Cerebellar cortex (tissue), 1 donor: ENCODE results near the gene HAPSTR1.
A peak's percentile ranks its signal among the peaks of the same experiment; 100 is the strongest.
"Not testable (repeated sequence)": the region's sequence is repeated elsewhere in the genome, so short reads cannot be mapped to it uniquely, and the experiment has no call there.

Experiments
- DNase-seq: peaks from one replicate; pipeline ENCODE4 v3.0.0-alpha.2; 2015; ENCODE audit warnings: low spot score

Gene HAPSTR1

DNA sequence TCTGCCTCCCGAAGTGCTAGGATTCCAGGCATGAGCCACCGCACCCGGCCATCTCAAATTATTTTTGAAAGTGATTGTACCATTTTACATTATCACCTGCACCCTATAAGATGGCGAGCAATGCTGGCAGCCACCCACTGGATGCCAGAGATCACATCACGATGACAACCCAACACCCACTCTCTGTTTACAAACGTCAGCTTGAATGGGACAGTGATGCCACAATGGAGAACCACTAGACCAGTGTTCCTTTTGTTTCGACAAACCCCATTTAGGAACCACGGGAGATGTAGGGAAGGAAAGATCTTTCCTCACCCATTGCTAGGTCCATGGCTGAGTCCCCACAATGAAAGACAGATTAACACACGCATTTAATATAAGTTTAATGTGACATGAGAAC lies 20.1 kb upstream of the HAPSTR1 start:
- DNase-seq: no peak

DNA sequence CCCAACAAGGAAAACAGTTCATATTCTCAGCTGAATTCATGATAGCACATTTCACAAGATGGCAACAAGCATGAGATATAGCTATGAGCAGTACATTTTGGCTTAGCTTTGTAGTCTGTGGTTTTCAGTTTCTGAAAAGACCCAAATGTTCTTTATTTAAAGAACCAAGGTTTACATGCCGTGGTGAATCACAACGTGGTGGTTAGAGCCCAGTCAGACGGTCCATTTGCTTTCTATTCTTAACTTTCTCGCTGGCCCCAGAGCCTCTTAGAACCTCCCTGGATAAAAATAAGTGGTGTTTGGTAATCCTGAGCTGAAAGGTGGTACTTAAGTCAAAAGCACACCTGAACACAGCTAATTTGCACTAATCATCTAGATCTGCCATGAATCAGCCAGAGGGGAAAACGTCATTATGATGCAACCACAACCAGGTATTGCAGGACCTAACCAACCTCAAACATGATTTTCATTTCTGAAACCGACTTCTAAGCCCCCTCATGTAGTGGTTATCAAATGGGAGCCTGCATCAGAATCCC lies 18.6 kb upstream of the HAPSTR1 start:
- DNase-seq: no peak

DNA sequence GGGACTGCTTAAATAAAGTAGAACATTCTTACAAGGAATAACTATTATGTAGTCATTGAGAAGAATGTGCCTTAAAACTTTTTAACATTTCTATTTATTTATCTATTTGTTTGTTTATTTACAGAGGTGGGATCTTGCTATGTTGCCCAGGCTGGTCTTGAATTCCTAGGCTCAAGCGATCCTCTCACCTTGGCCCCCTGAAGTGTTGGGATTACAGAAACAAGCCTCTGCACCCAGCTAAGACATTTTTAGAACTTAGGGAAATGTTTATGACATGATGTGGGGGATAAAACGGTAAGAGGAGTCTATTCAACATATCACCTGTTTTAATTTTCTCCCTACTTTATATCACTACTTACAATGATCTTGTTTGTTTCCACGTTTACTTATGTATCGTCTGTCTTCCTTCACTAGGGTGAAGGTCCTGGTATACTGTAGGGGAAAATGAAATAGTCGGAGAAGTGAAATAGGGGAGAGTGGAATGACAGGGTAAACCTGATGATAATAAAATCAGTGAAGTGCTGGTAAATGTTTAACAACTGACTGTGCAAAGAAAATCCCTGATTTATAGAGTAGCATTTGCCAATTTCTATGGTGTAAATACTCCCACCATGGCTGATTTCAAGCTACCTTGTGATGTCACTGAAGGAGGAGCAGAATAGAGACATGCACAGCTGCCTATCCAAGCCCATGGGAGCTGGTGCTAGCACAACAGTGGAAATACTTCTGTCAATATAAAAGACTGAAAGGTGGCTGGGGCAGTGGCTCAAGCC lies 16.0 kb upstream of the HAPSTR1 start:
- DNase-seq: no peak

DNA sequence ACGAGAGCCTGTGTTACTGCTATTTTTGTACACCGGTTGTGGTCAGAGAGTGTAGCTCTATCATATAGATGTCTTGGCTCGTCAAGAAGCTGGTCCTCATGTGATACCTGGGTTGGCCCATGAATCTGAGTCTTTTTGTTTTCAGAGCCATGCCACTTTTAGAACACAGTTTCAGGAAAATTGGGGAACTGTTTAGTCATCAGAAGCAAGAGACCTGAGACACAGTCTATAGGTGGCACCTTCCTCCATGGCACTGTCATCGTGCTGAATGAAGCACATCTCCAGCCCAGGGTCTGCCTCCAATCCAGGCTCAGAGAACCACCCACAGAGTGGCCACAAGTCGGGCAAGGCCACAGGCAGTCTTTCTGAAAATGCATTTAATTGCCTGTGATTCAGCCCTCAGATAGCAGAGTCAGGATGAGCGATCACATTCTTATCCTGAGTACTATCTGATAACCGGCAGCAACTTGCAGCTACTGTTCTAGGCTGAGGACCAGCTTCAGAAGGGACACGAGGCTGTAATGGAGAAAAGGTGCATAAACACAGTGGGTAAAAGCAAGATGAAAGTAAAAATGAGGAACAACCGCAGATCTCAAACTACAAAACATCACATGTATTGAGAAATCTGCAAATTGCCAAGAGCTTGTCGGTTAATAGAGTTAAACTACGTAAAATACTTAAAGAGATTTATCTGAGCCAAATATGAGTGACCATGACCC lies 14.2 kb upstream of the HAPSTR1 start:
- DNase-seq: no peak

DNA sequence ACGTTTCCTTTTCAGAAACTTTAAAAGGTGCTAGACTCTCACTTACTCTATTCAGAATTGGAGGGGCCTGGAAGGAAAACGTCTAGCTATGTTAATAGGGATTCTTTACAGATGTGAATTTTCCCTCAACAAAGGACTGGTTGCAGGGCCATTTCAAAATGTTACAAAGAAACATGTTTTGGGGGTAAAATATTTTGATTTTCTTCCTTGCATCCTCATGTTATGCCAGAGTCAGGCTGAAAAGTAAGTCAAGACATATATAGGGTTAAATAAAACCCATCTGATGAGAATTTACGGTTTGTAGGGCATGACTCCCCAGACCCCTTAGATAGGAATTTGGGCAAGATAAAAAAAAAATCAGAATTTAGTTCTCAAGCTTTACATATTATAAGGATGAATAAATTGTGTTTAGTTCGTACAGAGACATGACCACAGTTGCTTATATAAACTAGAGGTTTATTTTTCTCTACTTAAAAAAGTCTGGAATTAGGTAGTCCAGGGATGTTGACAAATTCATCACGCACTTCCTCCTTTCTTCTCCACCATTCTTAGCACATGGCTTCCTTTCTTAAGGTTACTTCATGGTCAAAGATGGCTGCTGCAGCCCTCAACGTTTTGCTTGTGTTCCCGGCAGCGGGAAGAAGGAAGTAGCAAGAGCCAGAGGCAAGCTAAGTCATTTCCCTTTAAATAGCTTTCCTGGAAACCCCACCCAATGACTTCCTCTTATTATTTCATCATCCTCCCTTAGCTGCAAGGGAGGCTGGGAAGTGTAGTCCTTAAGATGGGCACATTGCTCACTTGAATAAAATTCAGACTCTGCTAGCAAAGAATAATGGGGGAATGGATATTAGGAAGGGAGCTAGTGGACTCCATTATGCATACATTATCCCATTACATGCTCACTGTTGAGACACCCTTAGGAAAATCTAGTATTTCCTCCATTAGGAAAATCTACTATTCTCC lies 12.7 kb upstream of the HAPSTR1 start:
- DNase-seq: peak; percentile 72

DNA sequence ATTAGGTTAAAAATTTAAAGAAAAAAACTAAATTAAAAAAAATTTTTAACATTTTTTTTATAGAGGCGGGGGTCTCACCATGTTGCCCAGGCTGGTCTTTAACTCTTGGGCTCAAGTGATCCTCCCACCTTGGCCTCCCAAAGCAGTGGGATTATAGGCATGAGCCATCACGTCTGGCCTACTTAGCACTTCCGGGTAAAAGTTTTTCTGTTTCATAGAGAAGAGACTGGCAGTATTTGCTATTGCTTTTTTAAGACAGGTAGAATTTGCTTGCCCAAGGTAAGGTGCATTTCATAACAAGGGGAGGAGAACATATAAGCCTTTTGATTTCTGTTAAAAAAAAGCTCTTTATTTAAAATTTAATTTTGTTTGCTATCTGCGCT lies 12.0 kb upstream of the HAPSTR1 start:
- DNase-seq: no peak

DNA sequence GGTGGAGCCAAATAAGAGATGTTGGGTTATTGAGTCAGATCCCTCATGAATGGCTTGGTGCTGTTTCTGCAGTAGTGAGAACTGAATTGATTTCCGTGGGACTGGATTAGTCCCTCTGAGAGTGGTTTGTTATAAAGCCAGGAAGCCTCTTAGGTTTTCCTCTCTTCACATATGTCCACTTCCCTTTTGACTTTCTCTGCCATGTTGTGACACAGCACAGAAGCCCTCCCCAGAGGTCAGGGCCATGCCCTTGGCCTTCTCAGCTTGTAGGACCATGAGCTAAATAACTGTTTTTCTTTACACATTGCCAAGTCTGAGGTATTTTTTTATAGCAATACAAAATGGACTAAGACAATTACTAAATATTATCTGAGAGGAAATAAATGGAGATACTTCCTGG lies 10.3 kb upstream of the HAPSTR1 start:
- no peak for DNase-seq

DNA sequence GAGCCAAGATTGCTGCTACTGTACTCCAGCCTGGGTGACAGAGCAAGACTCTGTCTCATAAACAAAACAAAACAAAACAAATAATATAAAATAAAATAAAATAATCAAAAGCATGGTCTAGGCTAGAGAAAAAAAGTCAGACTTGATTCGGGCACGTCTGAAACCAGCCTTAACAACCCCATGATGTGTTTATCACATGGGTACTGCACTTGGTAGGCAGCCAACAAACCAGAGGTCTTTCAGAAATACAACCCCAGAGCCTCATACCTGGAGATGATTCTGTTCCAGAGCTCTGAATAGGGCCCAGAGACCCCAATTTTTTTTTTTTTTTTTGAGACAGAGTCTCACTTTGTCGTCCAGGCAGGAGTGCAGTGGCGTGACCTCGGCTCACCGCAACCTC lies 9.6 kb upstream of the HAPSTR1 start:
- no peak for DNase-seq

DNA sequence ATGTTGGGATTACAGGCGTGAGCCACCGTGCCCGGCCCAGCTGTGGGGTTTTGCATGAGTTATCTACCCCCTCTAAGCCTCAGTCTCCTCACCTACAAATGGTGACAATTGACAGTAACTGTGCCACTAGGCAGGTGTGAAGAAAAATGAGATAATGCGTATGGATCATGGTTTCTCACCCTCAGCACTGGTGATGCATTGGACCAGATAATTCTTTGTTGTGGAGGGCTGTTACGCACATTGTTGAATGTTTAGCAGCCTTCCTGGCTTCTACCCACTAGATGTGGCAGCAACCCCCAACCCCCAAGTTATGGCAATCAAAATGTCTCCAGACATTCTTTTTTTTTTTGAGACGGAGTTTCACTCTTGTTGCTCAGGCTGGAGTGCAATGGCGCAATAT lies 9.0 kb upstream of the HAPSTR1 start:
- no peak for DNase-seq

DNA sequence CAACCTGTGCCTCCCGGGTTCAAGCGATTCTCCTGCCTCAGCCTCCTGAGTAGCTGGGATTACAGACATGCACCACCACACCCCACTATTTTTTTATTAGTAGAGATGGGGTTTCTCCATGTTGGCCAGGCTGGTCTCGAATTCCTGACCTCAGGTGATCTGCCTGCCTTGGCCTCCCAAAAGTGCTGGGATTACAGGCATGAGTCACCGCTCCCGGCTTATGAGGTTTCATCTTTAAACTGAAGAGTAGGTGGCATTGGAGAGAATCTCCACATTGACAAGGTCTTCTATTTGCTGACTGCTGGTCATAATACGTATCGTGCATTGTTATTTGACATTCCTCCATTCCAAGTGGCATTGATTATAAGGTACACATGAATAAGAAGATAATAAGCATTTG lies 3.7 kb upstream of the HAPSTR1 start:
- DNase-seq: not testable (repeated sequence)

DNA sequence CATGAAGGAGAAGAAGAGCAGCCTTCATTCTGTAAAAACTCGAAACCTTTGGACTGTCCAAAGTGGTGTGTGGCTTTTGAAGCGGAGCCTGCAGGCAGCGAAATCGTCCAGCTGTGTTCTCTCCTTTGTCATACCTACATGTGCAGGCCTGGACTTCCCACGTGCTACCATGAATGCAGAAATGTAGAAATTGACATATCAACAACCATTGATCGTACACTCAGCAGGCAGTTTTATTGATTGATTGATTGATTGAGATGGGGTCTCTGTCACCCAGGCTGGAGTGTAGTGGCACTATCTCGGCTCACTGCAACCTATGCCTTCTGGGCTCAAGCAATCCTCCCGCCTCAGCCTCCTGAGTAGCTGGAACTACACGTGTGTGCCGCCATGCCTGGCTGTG lies 2.6 kb upstream of the HAPSTR1 start:
- no peak for DNase-seq

DNA sequence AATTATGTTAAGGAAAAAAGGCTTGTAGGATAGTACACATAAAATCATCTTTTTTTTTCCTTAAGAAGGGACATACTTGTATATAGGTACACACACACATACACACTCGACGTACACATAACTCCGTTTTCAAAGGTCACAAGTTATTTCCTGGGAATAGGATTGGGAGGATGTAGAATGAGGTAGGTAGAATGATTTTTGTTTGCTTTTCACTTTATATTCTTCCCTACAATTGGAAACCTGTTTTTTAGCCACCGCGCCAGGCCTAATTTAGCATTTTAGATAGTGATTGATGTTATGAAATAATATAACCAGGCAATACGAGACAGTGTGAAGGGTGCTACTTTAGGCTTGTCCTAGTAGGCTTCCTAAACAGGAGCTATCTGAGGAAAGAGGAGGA lies 1.8 kb upstream of the HAPSTR1 start:
- no peak for DNase-seq

DNA sequence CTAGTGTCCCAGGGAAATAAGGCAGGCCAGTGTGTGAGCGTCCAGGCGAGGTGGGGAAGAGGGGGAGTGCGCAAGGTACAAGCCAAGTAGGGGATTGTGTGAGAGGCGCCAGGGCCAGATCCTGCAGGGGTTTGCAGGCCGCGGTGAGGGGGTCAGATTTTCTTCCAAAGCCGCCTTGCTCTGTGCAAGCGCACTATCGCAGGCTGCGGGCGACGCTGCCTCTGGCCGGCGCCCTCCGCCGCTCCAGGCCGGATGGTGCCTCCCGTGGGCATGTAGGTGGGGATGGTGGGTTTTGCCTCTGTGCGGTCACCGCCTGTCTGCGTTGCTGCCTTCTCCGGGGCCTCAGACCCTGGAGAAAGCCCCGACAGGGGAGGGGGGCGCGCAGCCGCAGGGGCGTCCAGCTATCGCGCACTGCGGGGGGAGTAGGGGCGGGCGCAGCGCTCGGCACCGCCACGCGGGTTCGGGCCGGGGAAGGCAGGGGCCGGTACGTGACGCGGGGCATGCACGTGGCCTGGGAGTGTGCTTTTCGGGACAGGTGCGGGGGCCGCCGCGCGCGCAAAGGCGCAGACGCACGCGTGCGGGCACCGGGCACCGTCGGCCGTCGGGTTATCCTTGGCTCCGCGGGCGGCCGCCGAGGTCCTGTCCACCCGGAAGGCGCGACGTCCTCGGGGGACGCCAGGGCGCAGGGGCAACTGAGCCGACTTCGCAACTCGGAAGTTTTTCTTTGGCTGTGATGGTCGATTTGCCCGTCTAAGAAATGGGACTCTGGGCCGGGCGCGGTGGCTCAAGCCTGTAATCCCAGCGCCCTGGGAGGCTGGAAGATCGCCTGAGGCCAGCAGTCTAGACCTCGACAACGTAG lies 1.1 kb upstream of the HAPSTR1 start:
- DNase-seq: no peak

DNA sequence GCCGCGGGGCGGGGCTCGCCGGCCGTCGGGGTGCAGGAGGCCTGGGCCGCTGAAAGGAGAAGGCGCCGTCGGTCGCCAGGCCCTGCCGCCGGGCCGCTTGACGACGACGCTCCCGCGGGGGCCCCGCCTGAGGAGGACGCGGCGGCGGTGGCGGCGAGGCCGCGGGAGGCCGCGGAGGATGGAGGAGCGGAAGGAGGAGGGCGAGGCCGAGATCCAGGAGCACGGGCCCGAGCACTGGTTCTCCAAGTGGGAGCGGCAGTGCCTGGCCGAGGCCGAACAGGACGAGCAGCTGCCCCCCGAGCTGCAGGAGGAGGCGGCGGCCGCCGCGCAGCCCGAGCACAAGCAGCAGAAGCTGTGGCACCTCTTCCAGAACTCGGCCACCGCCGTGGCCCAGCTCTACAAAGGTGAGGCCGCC lies 430 bp downstream of the HAPSTR1 start:
- DNase-seq: no peak

DNA sequence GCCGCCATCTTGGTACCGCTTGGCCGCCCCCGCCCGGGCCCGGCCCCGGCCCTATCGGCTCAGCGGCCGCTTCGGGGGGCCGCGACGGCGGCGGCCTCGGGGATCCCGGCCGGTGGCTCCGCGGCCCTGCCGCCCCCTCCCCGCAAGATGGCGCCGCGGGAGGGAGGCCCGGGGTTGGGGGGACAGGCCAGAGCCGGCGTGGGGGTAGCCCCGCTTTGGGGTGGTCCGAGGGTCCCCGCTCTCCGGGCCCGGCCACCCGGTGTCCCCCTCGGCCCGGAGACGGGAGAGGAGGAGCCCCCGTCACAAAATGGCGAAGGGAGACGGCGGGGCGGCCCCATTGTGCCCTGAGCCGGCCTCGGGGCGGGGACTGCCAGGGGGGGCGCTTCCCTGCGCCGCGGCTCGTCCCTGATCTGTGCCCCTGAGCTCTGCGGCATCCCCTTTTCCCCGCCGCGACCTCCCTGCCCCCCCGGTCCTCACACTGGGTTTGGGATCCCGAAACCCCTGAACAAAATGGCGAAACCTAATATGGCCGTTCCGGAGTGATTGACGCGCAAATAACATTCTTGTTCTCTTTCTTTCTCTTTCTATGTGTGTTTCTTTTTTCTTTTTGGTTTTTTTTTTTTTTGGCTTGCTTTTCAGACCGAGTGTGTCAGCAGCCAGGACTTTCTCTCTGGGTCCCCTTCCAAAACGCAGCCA lies 986 bp downstream of the HAPSTR1 start:
- no peak for DNase-seq

DNA sequence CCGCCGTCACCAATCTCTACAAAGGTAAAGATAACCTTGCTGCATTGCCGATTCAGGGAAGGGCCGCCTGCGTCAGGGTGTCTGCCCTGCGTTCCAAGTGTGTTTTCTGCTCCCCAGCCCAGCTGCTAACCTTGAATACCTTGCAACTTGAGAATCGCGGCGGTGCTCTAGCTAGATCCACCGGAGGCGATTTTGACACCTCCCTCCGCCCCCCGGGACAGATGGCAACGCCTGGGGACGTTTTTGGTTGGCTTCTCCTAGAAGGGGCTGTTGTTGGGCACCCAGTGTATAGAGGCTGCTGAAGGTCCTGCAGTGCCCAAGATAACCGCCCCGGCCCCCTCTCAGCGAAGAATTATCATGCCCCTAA lies 1.5 kb downstream of the HAPSTR1 start:
- DNase-seq: no peak

DNA sequence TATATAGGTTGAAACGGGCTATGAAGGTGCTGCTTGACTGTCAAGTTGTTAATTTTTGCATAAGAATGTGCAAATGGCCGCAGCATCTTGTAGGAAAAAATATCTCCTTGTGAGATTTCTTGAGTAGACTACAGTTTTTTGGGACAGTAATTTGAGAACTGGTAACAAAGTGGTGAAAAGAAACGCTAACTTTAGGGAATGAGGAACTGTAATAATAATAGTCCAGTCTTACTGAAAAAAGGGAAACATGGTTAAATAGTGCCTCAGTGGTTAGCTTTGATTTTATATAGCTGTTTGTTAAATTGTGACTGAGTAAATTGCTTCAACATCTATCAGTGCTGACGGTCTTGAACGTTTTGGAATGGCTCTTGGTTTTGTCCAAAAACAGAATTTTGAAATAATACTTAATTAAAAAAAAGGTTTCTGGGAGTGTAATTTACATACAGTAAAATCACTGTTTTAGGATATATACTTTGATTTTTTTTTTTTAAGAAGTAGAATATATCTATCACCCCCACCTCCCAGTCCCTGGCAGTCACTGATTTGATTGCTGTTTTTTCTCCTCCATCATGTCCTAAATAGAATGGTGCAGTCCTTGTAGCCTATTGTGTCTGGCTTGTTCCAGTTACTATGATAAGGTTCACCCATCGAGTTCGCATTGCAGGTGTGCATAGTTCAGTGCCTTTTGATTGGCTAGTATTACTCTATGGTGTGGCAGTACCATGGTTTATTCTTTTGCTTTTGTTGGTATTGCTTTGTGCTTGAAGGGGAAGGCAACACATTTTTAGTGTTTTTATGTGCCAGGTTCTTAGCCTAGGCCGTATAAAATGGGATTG lies 2.8 kb downstream of the HAPSTR1 start:
- DNase-seq: no peak

DNA sequence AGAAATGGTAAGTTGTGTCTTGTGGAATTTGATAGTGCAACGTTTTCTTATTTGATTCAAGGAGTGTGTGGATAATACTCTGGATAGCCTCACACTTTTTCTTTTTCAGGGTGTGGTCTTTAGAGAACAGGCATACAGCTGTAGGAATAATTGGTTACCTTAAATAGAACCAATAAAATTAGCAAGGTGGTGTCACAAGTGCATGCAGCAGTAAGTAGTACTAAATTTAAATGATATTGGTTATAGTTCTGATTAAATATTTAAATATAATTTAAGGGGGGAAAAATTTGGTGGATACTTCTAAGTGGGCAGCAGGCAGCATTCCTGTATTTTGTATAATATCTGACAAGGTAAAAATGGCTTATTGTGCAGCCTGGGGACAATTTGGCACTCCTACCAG lies 3.7 kb downstream of the HAPSTR1 start:
- DNase-seq: no peak

DNA sequence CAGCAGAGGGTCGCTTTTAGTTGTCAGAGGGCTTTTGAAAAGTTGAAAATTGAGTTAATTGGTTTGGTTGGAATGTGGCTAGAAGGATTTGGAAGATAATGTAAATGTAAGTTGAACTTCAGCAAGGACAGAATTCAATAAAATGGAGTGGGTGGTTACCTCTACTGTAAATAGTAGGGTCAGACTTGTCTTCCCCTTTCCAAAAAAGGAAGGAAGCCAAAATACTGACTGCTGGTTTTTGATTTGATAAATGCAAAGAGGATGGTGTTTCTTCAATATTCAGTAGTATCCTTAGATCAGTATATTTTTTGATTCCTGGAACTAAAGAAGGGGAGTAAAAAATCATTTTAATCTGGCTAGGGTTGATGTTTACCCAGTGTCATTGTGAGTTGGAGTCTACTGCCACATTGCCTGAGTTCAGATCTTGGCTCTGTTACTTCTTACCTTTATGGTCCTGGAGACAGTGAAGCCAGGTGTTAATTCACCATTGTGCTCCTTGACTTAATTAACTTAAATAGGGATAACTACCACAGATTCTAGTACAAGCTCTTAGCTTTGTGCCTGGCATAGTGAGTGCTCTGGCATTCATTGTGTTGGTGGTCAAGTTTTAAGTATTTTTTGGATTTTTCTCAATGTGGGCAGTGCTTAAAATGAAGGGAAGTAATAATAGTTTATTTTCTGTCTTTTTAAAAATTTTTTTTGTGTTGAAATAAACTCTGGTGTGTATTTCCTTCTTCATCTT lies 4.4 kb downstream of the HAPSTR1 start:
- DNase-seq: no peak
